T-helper 17 cell (primary cell): Measurements from ENCODE around the gene COX11. TPM values are rescaled to one million over a fixed set of nuclear protein-coding genes. Genes with fewer than 3 reads are reported as not detected.
A peak's percentile ranks its signal among the peaks of the same experiment; 100 is the strongest.

Experiments
- ATAC-seq: fragments of 150-1000 bp; cut with Tn5 transposase; 2 replicates; pipeline ENCODE4 v1.10.0; 2021; ENCODE audit warnings: mild to moderate bottlenecking, moderate library complexity
- DNase-seq, 3 donors: peaks; one replicate each; pipeline versions ENCODE4 v3.0.0 to v3.0.0-alpha.2; 2020 to 2021
- H3K9me3 ChIP-seq: one replicate; pipeline ENCODE4 v1.7.0; 2013; ENCODE audit warnings: low read length, mild to moderate bottlenecking; ENCODE audit not compliant: control insufficient read depth, poor library complexity, severe bottlenecking
- H3K27ac Mint-ChIP-seq: one replicate; pipeline ENCODE4 v1.8.0; 2022; ENCODE audit warnings: mild to moderate bottlenecking, moderate library complexity, mixed read lengths
- H3K27me3 Mint-ChIP-seq: one replicate; pipeline ENCODE4 v1.8.0; 2022; ENCODE audit warnings: mixed read lengths
- H3K36me3 Mint-ChIP-seq: one replicate; pipeline ENCODE4 v1.8.0; 2022; ENCODE audit warnings: low read depth, mixed read lengths
- H3K4me1 Mint-ChIP-seq: one replicate; pipeline ENCODE4 v1.8.0; 2022; ENCODE audit warnings: mild to moderate bottlenecking, mixed read lengths
- H3K4me3 Mint-ChIP-seq: one replicate; pipeline ENCODE4 v1.8.0; 2022; ENCODE audit warnings: mild to moderate bottlenecking, moderate library complexity, mixed read lengths
- total RNA-seq, 4 donors: library from RNA in 2 of 4; stranded (reverse) in 2 of 4; gene quantifications; one replicate each; pipeline ENCODE4 v1.2.3 and lab custom pipeline; 2022 to 2026

The COX11 gene
- total RNA-seq (10 to 100 TPM; 27.7 to 40.1 TPM), total RNA-seq (lab: John Stamatoyannopoulos, UW) (36.3 to 42.6 reads per million in 2 donors)

- Mint-ChIP-seq H3K36me3 (no peaks in the 10 kb centered on the region), H3K4me3 (no peak within 1 kb of the TSS), H3K4me1 (peaks cover 22% of the 10 kb centered on the region), H3K27ac (no peak within 1 kb of the TSS), H3K27me3 (no peaks in the 10 kb centered on the region)
- H3K9me3 ChIP-seq, result no peaks in the 10 kb centered on the region
- DNase-seq (peak; percentile 85 to 95 (median 93)), ATAC-seq (peak; percentile 97)
Measured at GRCh38 chr17:54968262-54968987, at the start of gene COX11, which contains the start of gene STXBP4. Gene COX11 (minus strand): TSS chr17:54968654. CDS start chr17:54968646, 8 bp downstream. Gene STXBP4 (plus strand): TSS chr17:54968765. CDS start chr17:54986220, 17,455 bp downstream.

- Mint-ChIP-seq H3K36me3 (no peaks in the 10 kb centered on the region), H3K4me1 (peaks cover 7% of the 10 kb centered on the region), H3K27me3 (no peaks in the 10 kb centered on the region), H3K27ac (no peak overlapping the region), H3K4me3 (no peak overlapping the region)
- DNase-seq (no peak), ATAC-seq (peak; percentile 52)
- no peaks in the 10 kb centered on the region for H3K9me3 ChIP-seq
Measured at GRCh38 chr17:55005520-55005919, 37.1 kb upstream of the COX11 start.

- Mint-ChIP-seq H3K36me3 (no peaks in the 10 kb centered on the region), H3K4me3 (no peak overlapping the region), H3K4me1 (peaks cover 7% of the 10 kb centered on the region), H3K27ac (no peak overlapping the region), H3K27me3 (no peaks in the 10 kb centered on the region)
- DNase-seq (no peak), ATAC-seq (no peak)
- H3K9me3 ChIP-seq, result no peaks in the 10 kb centered on the region
Measured at GRCh38 chr17:55004484-55004883, 36.0 kb upstream of the COX11 start.

GRCh38 chr17:55002458-55002857, 34.0 kb upstream of the COX11 start:
- H3K4me3 Mint-ChIP-seq, result no peak overlapping the region
- no peak overlapping the region for H3K27ac Mint-ChIP-seq
- DNase-seq (no peak), ATAC-seq (no peak)
- H3K27me3 Mint-ChIP-seq, result no peaks in the 10 kb centered on the region
- H3K4me1 Mint-ChIP-seq, result peaks cover 7% of the 10 kb centered on the region
- H3K36me3 Mint-ChIP-seq, result no peaks in the 10 kb centered on the region
- no peaks in the 10 kb centered on the region for H3K9me3 ChIP-seq

GRCh38 chr17:54996441-54996840, 28.0 kb upstream of the COX11 start:
- Mint-ChIP-seq H3K4me3 (no peak overlapping the region), H3K4me1 (no peaks in the 10 kb centered on the region), H3K27me3 (no peaks in the 10 kb centered on the region), H3K36me3 (peaks cover 5% of the 10 kb centered on the region), H3K27ac (peak overlapping the region; percentile 16)
- DNase-seq (no peak), ATAC-seq (no peak)
- H3K9me3 ChIP-seq, result no peaks in the 10 kb centered on the region

GRCh38 chr17:54992797-54993639, 24.6 kb upstream of the COX11 start:
- H3K27me3 Mint-ChIP-seq, result no peaks in the 10 kb centered on the region
- no peaks in the 10 kb centered on the region for H3K4me1 Mint-ChIP-seq
- peaks cover 5% of the 10 kb centered on the region for H3K36me3 Mint-ChIP-seq
- H3K4me3 Mint-ChIP-seq, result no peak overlapping the region
- no peaks in the 10 kb centered on the region for H3K9me3 ChIP-seq
- ATAC-seq (peak; percentile 82), DNase-seq (no peak)
- no peak overlapping the region for H3K27ac Mint-ChIP-seq

- no peaks in the 10 kb centered on the region for H3K4me1 Mint-ChIP-seq
- H3K27me3 Mint-ChIP-seq, result no peaks in the 10 kb centered on the region
- ATAC-seq (no peak), DNase-seq (no peak)
- no peak overlapping the region for H3K27ac Mint-ChIP-seq
- peaks cover 5% of the 10 kb centered on the region for H3K36me3 Mint-ChIP-seq
- no peak overlapping the region for H3K4me3 Mint-ChIP-seq
- no peaks in the 10 kb centered on the region for H3K9me3 ChIP-seq
Measured at GRCh38 chr17:54991567-54991966, 23.1 kb upstream of the COX11 start.

GRCh38 chr17:54990118-54990517, 21.7 kb upstream of the COX11 start:
- H3K27ac Mint-ChIP-seq, result no peak overlapping the region
- H3K9me3 ChIP-seq, result no peaks in the 10 kb centered on the region
- no peak for DNase-seq
- H3K4me1 Mint-ChIP-seq, result no peaks in the 10 kb centered on the region
- H3K36me3 Mint-ChIP-seq, result peaks cover 5% of the 10 kb centered on the region
- H3K27me3 Mint-ChIP-seq, result no peaks in the 10 kb centered on the region
- no peak overlapping the region for H3K4me3 Mint-ChIP-seq
- ATAC-seq, result no peak

GRCh38 chr17:54985476-54985875, 17.0 kb upstream of the COX11 start:
- Mint-ChIP-seq H3K4me3 (no peak overlapping the region), H3K27ac (no peak overlapping the region), H3K4me1 (peaks cover 5% of the 10 kb centered on the region), H3K27me3 (no peaks in the 10 kb centered on the region), H3K36me3 (peaks cover 2% of the 10 kb centered on the region)
- ATAC-seq (no peak), DNase-seq (no peak)
- no peaks in the 10 kb centered on the region for H3K9me3 ChIP-seq

GRCh38 chr17:54983260-54983659, 14.8 kb upstream of the COX11 start:
- no peaks in the 10 kb centered on the region for H3K9me3 ChIP-seq
- Mint-ChIP-seq H3K4me1 (peaks cover 5% of the 10 kb centered on the region), H3K4me3 (no peak overlapping the region), H3K36me3 (peaks cover 2% of the 10 kb centered on the region), H3K27ac (no peak overlapping the region), H3K27me3 (no peaks in the 10 kb centered on the region)
- ATAC-seq (no peak), DNase-seq (no peak)

- H3K4me1 Mint-ChIP-seq, result peaks cover 5% of the 10 kb centered on the region
- H3K9me3 ChIP-seq, result no peaks in the 10 kb centered on the region
- H3K27ac Mint-ChIP-seq, result no peak overlapping the region
- H3K36me3 Mint-ChIP-seq, result peaks cover 2% of the 10 kb centered on the region
- DNase-seq (no peak), ATAC-seq (no peak)
- H3K4me3 Mint-ChIP-seq, result no peak overlapping the region
- H3K27me3 Mint-ChIP-seq, result no peaks in the 10 kb centered on the region
Measured at GRCh38 chr17:54982399-54982798, 13.9 kb upstream of the COX11 start.

GRCh38 chr17:54980375-54980774, 11.9 kb upstream of the COX11 start:
- no peaks in the 10 kb centered on the region for H3K27me3 Mint-ChIP-seq
- no peak overlapping the region for H3K27ac Mint-ChIP-seq
- ATAC-seq, result no peak
- H3K9me3 ChIP-seq, result no peaks in the 10 kb centered on the region
- H3K4me1 Mint-ChIP-seq, result peaks cover 12% of the 10 kb centered on the region
- peaks cover 2% of the 10 kb centered on the region for H3K36me3 Mint-ChIP-seq
- no peak overlapping the region for H3K4me3 Mint-ChIP-seq
- DNase-seq, result no peak

GRCh38 chr17:54979657-54980056, 11.2 kb upstream of the COX11 start:
- DNase-seq, result no peak
- Mint-ChIP-seq H3K4me3 (no peak overlapping the region), H3K27me3 (no peaks in the 10 kb centered on the region), H3K4me1 (peaks cover 10% of the 10 kb centered on the region), H3K36me3 (peaks cover under 1% of the 10 kb centered on the region), H3K27ac (no peak overlapping the region)
- no peaks in the 10 kb centered on the region for H3K9me3 ChIP-seq
- no peak for ATAC-seq
